Measurements from ENCODE around the gene PRKCE. TPM values are rescaled to one million over a fixed set of nuclear protein-coding genes. Genes with fewer than 3 reads are reported as not detected.

PRKCE gene
- total RNA-seq, 1 donor = 12.5 TPM

- no peak overlapping the region for H3K4me3 ChIP-seq (ENCODE audit: low read depth, low read length)
- no peak for DNase-seq (ENCODE audit: low read depth)
- TF ChIP-seq, protein P1, sequence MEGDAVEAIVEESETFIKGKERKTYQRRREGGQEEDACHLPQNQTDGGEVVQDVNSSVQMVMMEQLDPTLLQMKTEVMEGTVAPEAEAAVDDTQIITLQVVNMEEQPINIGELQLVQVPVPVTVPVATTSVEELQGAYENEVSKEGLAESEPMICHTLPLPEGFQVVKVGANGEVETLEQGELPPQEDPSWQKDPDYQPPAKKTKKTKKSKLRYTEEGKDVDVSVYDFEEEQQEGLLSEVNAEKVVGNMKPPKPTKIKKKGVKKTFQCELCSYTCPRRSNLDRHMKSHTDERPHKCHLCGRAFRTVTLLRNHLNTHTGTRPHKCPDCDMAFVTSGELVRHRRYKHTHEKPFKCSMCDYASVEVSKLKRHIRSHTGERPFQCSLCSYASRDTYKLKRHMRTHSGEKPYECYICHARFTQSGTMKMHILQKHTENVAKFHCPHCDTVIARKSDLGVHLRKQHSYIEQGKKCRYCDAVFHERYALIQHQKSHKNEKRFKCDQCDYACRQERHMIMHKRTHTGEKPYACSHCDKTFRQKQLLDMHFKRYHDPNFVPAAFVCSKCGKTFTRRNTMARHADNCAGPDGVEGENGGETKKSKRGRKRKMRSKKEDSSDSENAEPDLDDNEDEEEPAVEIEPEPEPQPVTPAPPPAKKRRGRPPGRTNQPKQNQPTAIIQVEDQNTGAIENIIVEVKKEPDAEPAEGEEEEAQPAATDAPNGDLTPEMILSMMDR (IDR thresholded peaks at IDR 0.05; ENCODE audit: insufficient read depth, low read length) = no peak
These were observed 182.5 kb downstream of the PRKCE start for GRCh38 chr2:45833968-45834344.

GRCh38 chr2:45834372-45834771 is 182.9 kb downstream of the PRKCE start:
- no peak overlapping the region for H3K4me3 ChIP-seq (ENCODE audit: low read depth, low read length)
- TF ChIP-seq, protein P1 (IDR thresholded peaks at IDR 0.05; ENCODE audit: insufficient read depth, low read length) = no peak
- DNase-seq (ENCODE audit: low read depth) = no peak

- no peak overlapping the region for H3K4me3 ChIP-seq (ENCODE audit: low read depth, low read length)
- TF ChIP-seq, protein P1 (IDR thresholded peaks at IDR 0.05; ENCODE audit: insufficient read depth, low read length) = no peak
- DNase-seq (ENCODE audit: low read depth) = no peak
These were observed 183.4 kb downstream of the PRKCE start for GRCh38 chr2:45834858-45835257.

GRCh38 chr2:45836316-45836715 is 184.8 kb downstream of the PRKCE start:
- TF ChIP-seq, protein P1 (IDR thresholded peaks at IDR 0.05; ENCODE audit: insufficient read depth, low read length) = no peak

DNA sequence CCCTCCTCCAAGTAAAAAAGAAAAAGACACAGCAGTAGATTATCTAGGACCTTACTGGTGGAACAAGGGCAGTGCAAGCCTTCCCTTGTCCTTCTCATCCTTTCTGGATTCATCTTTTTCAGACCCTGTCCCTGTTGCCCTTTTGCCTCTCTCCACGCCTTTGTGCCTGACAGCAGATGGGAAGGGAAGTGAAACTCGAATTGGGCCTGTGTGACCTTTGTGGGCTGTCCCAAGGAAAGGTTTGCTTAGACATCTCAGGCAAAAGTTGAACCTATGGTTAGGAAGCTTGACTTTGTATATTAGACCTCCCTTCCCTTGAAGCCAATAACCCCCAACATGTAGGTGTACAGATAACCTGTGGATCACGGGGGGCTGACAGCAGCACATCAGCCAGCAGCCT is 185.3 kb downstream of the PRKCE start:
- no peak for DNase-seq (ENCODE audit: low read depth)
- no peak overlapping the region for H3K4me3 ChIP-seq (ENCODE audit: low read depth, low read length)
- TF ChIP-seq, protein P1 (IDR thresholded peaks at IDR 0.05; ENCODE audit: insufficient read depth, low read length) = no peak

More at GRCh38 chr2:45836316-45836715, 184.8 kb downstream of the PRKCE start:
- DNase-seq (ENCODE audit: low read depth) = no peak
- H3K4me3 ChIP-seq (ENCODE audit: low read depth, low read length) = no peak overlapping the region

GRCh38 chr2:45837812-45838341 is 186.4 kb downstream of the PRKCE start:
- DNase-seq (ENCODE audit: low read depth) = no peak
- no peak overlapping the region for H3K4me3 ChIP-seq (ENCODE audit: low read depth, low read length)

More at GRCh38 chr2:45837812-45838341, 186.4 kb downstream of the PRKCE start:
- TF ChIP-seq, protein P1 (IDR thresholded peaks at IDR 0.05; ENCODE audit: insufficient read depth, low read length) = no peak

All from fibroblast of the aortic adventitia (primary cell).